Type B pancreatic cell (in vitro differentiated cells): ENCODE results near the gene SNX25. TPM values are rescaled to one million over a fixed set of nuclear protein-coding genes. Genes with fewer than 3 reads are reported as not detected.

ENCODE experiments used
- DNase-seq: peaks from one replicate; pipeline ENCODE4 v3.0.0; 2021; ENCODE audit warnings: mixed read lengths; ENCODE audit not compliant: unreplicated experiment; ENCODE audit errors: extremely low spot score
- H3K27ac Mint-ChIP-seq: 2 replicates; pipeline ENCODE4 v1.8.0; 2021; ENCODE audit warnings: mild to moderate bottlenecking, mixed read lengths
- H3K27me3 Mint-ChIP-seq: 2 replicates; pipeline ENCODE4 v1.8.0; 2021; ENCODE audit warnings: mixed read lengths
- H3K36me3 Mint-ChIP-seq: 2 replicates; pipeline ENCODE4 v1.8.0; 2021; ENCODE audit warnings: mixed read lengths
- H3K4me1 Mint-ChIP-seq: one replicate; pipeline ENCODE4 v1.8.0; 2021; ENCODE audit warnings: mixed read lengths; ENCODE audit not compliant: unreplicated experiment
- H3K4me3 Mint-ChIP-seq: 2 replicates; pipeline ENCODE4 v1.8.0; 2021; ENCODE audit warnings: mild to moderate bottlenecking, mixed read lengths
- H3K9me3 Mint-ChIP-seq: 2 replicates; pipeline ENCODE4 v1.8.0; 2021; ENCODE audit warnings: mixed read lengths
- CTCF ChIP-seq: fragments of 200-600 bp; sonication (generic); conservative IDR thresholded peaks from 2 replicates; pipeline ENCODE4 v1.5.0; 2021; ENCODE audit warnings: antibody characterized with exemption, mild to moderate bottlenecking
- total RNA-seq: library from RNA; stranded (reverse); gene quantifications from 2 replicates; pipeline ENCODE4 v1.2.1, GENCODE V29; 2021; ENCODE audit warnings: low replicate concordance

Gene SNX25
- total RNA-seq, 1 donor from 2014 or later, result 11.2 TPM

GRCh38 chr4:185304944-185305690 is 95.7 kb downstream of the SNX25 start:
- Mint-ChIP-seq H3K36me3 (no peaks in the 10 kb centered on the region), H3K4me1 (peaks cover 15% of the 10 kb centered on the region), H3K27ac (no peak overlapping the region), H3K4me3 (no peak overlapping the region), H3K9me3 (no peaks in the 10 kb centered on the region), H3K27me3 (no peaks in the 10 kb centered on the region)
- no peak for DNase-seq
- TF ChIP-seq CTCF, result peak; percentile 63

GRCh38 chr4:185305979-185306442 is 96.6 kb downstream of the SNX25 start:
- H3K27ac Mint-ChIP-seq, result no peak overlapping the region
- no peak overlapping the region for H3K4me3 Mint-ChIP-seq
- no peak for TF ChIP-seq CTCF
- no peaks in the 10 kb centered on the region for H3K27me3 Mint-ChIP-seq
- H3K4me1 Mint-ChIP-seq, result peaks cover 15% of the 10 kb centered on the region
- H3K9me3 Mint-ChIP-seq, result no peaks in the 10 kb centered on the region
- H3K36me3 Mint-ChIP-seq, result no peaks in the 10 kb centered on the region
- no peak for DNase-seq

- no peaks in the 10 kb centered on the region for H3K36me3 Mint-ChIP-seq
- peak overlapping the region; percentile 15 for H3K27ac Mint-ChIP-seq
- TF ChIP-seq CTCF, result no peak
- peaks cover 15% of the 10 kb centered on the region for H3K4me1 Mint-ChIP-seq
- DNase-seq, result no peak
- H3K9me3 Mint-ChIP-seq, result no peaks in the 10 kb centered on the region
- no peak overlapping the region for H3K4me3 Mint-ChIP-seq
- H3K27me3 Mint-ChIP-seq, result no peaks in the 10 kb centered on the region
Measured at GRCh38 chr4:185307136-185307950, 97.9 kb downstream of the SNX25 start.

GRCh38 chr4:185309770-185310169 is 100.4 kb downstream of the SNX25 start:
- peaks cover 11% of the 10 kb centered on the region for H3K36me3 Mint-ChIP-seq
- no peak for DNase-seq
- H3K9me3 Mint-ChIP-seq, result no peaks in the 10 kb centered on the region
- H3K27me3 Mint-ChIP-seq, result no peaks in the 10 kb centered on the region
- H3K27ac Mint-ChIP-seq, result no peak overlapping the region
- no peak for TF ChIP-seq CTCF
- H3K4me3 Mint-ChIP-seq, result no peak overlapping the region
- peaks cover 13% of the 10 kb centered on the region for H3K4me1 Mint-ChIP-seq

- TF ChIP-seq CTCF, result no peak
- no peak for DNase-seq
- H3K4me3 Mint-ChIP-seq, result no peak overlapping the region
- no peak overlapping the region for H3K27ac Mint-ChIP-seq
- no peaks in the 10 kb centered on the region for H3K9me3 Mint-ChIP-seq
- H3K27me3 Mint-ChIP-seq, result no peaks in the 10 kb centered on the region
- H3K36me3 Mint-ChIP-seq, result peaks cover 20% of the 10 kb centered on the region
- peaks cover 5% of the 10 kb centered on the region for H3K4me1 Mint-ChIP-seq
Measured at GRCh38 chr4:185311113-185311888, 101.9 kb downstream of the SNX25 start.
